Spleen (tissue), 11 donors: Measurements from ENCODE around the gene EFNB2. TPM values are rescaled to one million over a fixed set of nuclear protein-coding genes. Genes with fewer than 3 reads are reported as not detected.

Experiments used
- DNase-seq: peaks from one replicate; pipeline ENCODE4 v3.0.0-alpha.2; 2020
- H3K27ac ChIP-seq, 8 donors: fragments of 200-600 bp; sonication (generic) in 7 of 8; 1 replicate in 4 of 8; 2 replicates in 4 of 8; pipeline versions ENCODE4 v1.5.0 to v1.8.0; 2016 to 2021; ENCODE audit warnings: inconsistent platforms in 4 of 8, mild to moderate bottlenecking in 4 of 8, moderate library complexity in 1 of 8
- H3K27me3 ChIP-seq, 7 donors: fragments of 200-600 bp; sonication (generic) in 6 of 7; replicated peaks in 1 of 7; 1 replicate in 4 of 7; 2 replicates in 3 of 7; pipeline versions ENCODE4 v1.5.0 to v1.8.0; 2016 to 2021; ENCODE audit warnings: inconsistent platforms in 3 of 7, mild to moderate bottlenecking in 1 of 7
- H3K36me3 ChIP-seq, 6 donors: fragments of 200-600 bp; sonication (generic) in 5 of 6; 1 replicate in 4 of 6; 2 replicates in 2 of 6; pipeline versions ENCODE4 v1.5.0 to v1.8.0; 2016 to 2021; ENCODE audit warnings: inconsistent platforms in 2 of 6
- H3K4me1 ChIP-seq, 6 donors: fragments of 200-600 bp; sonication (generic) in 5 of 6; 1 replicate in 3 of 6; 2 replicates in 3 of 6; pipeline versions ENCODE4 v1.5.0 to v1.8.0; 2016 to 2021; ENCODE audit warnings: inconsistent platforms in 3 of 6
- H3K4me3 ChIP-seq, 8 donors: fragments of 200-600 bp; sonication (generic) in 7 of 8; 1 replicate in 4 of 8; 2 replicates in 4 of 8; pipeline versions ENCODE4 v1.5.0 to v1.8.0; 2016 to 2021; ENCODE audit warnings: inconsistent platforms in 4 of 8, mild to moderate bottlenecking in 4 of 8, moderate library complexity in 2 of 8
- H3K9me3 ChIP-seq, 8 donors: fragments of 200-600 bp; sonication (generic) in 7 of 8; 1 replicate in 4 of 8; 2 replicates in 4 of 8; pipeline versions ENCODE4 v1.5.0 to v1.8.0; 2016 to 2021; ENCODE audit warnings: inconsistent platforms in 4 of 8
- POLR2A ChIP-seq, 3 donors: fragments of 450-650 bp; IDR thresholded peaks; one replicate each; pipeline ENCODE4 v1.5.1; 2017; ENCODE audit warnings: antibody characterized with exemption in 3 of 3, mild to moderate bottlenecking in 1 of 3
- POLR2AphosphoS5 ChIP-seq, 3 donors: sonication (generic); formaldehyde crosslinking; IDR thresholded peaks; one replicate each; pipeline ENCODE4 v1.5.1; 2017; ENCODE audit warnings: antibody characterized with exemption in 3 of 3
- WGBS, 5 donors: extraction: QIAGEN DNeasy Blood & Tissue Kit in 3 of 5; methylation state at CpG; one replicate each; pipeline versions ENCODE4 v1.1.5 to v1.1.7; 2013 to 2018; 5-methylcytosine and 5-hydroxymethylcytosine counted together
- intact Hi-C: fragments of 100-400 bp; cut with DNase I; formaldehyde crosslinking; loops from one replicate; pipeline ENCODE4 v1.15.0; 2023; ENCODE audit warnings: low total_unique reads
- polyA plus RNA-seq, 3 donors: library from polyadenylated mRNA; stranded (reverse); fragments of 200-250 nt; gene quantifications; one replicate each; pipeline ENCODE4 v1.2.1, GENCODE V29; 2013
- total RNA-seq, 7 donors: library from RNA; depleted of rRNA in 3 of 7; stranded (reverse); fragments of >200 nt in 3 of 7; fragmentation: NEBNext Ultra II Directional in 4 of 7; extraction: Animal tissue kit (Norgen Biotek cat#: 25700) in 4 of 7; gene quantifications; one replicate each; pipeline versions ENCODE4 v1.1.0 to v1.2.1, GENCODE V29; 2016 to 2021
- TF ChIP-seq, protein P1 (sequence below), 11 experiments: fragments of 200-600 bp in 7 of 11; fragments of 450-650 bp in 4 of 11; sonication (generic) in 4 of 11; IDR thresholded peaks in 8 of 11; conservative IDR thresholded peaks in 3 of 11; 1 replicate in 7 of 11; 2 replicates in 4 of 11; pipeline versions ENCODE4 v1.4.0 to v1.8.0; 2016 to 2021; ENCODE audit warnings: antibody characterized with exemption in 11 of 11, inconsistent platforms in 4 of 11, mild to moderate bottlenecking in 1 of 11
- donor health status: healthy with polysubstance abuse.
- donor health status: DM: no; HTN: no; CAD: no; lungs with moderate emphysema.
- donor health status: DM: no; HTN: no; CAD: no.
- donor health status: Bipolar disorder and iron deficiency.
- donor health status: healthy.
- donor health status: DM: no; HTN: no; CAD: no.
- donor health status: DM: yes; HTN: yes; CAD: no.

EFNB2 gene
- total and polyA plus RNA-seq, 10 donors = 2.9 to 22.9 (median 16.0) TPM

DNA sequence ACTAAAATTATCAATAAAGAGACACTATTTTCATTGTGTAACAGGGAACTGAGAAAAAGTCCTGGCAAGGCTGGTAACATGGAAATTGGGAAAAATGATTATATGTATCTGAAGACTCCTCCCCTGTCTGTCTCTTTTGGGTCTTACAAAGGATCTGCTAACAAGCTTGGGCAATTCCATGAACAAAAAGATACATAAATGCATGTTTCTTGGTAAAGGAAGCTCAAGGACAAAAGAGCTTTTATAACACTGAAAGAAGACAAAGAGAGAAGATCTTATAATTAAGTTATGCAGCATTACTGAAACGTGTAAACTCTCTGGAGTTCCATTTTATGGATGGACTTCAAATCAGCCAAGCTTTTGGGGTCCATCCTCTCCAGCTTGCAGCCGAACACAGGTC is 29.2 kb downstream of the EFNB2 start:
- WGBS, 5 donors = 69 to 85% (median 82%) methylated on average over 2 of the region's 2 CpGs
- Histone ChIP-seq H3K27ac (no peak overlapping the region), H3K9me3 (no peaks in the 10 kb centered on the region), H3K4me3 (no peak overlapping the region), H3K27me3 (peaks cover 0 to 3% (median 0%) of the 10 kb centered on the region in 7 donors), H3K4me1 (peaks cover 0 to 7% (median 0%) of the 10 kb centered on the region in 6 donors), H3K36me3 (no peaks in the 10 kb centered on the region)
- DNase-seq = no peak
- intact Hi-C loops = no loop called here
- TF ChIP-seq, protein P1, sequence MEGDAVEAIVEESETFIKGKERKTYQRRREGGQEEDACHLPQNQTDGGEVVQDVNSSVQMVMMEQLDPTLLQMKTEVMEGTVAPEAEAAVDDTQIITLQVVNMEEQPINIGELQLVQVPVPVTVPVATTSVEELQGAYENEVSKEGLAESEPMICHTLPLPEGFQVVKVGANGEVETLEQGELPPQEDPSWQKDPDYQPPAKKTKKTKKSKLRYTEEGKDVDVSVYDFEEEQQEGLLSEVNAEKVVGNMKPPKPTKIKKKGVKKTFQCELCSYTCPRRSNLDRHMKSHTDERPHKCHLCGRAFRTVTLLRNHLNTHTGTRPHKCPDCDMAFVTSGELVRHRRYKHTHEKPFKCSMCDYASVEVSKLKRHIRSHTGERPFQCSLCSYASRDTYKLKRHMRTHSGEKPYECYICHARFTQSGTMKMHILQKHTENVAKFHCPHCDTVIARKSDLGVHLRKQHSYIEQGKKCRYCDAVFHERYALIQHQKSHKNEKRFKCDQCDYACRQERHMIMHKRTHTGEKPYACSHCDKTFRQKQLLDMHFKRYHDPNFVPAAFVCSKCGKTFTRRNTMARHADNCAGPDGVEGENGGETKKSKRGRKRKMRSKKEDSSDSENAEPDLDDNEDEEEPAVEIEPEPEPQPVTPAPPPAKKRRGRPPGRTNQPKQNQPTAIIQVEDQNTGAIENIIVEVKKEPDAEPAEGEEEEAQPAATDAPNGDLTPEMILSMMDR (IDR thresholded peaks at IDR 0.05 in 8 of 11, conservative IDR thresholded peaks at IDR 0.05 in 3 of 11) = no peak
- no peak for TF ChIP-seq POLR2AphosphoS5 (IDR thresholded peaks at IDR 0.05)
- no peak for TF ChIP-seq POLR2A (IDR thresholded peaks at IDR 0.05)

DNA sequence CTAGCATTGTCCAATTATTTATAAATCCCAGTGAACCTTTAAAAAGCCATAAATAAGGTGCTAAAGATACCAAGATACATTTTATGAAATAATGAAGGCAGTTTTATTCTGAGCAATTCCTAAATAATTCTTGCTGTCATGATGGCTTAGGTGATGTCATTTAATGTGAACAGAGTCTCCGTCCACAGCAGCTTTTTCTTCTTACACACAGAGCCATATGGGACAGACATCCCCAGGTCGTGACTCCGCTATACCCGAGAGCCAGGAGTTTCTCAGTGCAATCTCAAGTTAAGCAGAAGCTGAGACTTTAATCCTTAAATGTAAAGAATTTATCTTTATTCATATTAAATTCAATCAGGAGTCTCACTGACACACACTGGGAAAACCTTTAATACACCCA is 29.7 kb downstream of the EFNB2 start:
- WGBS, 5 donors = 79 to 90% (median 82%) methylated on average over 4 of the region's 4 CpGs
- no peak overlapping the region for H3K4me3 ChIP-seq
- no peaks in the 10 kb centered on the region for H3K9me3 ChIP-seq
- H3K27me3 ChIP-seq = peaks cover 0 to 3% (median 0%) of the 10 kb centered on the region in 7 donors
- intact Hi-C loops = no loop called here
- H3K4me1 ChIP-seq = peaks cover 0 to 7% (median 0%) of the 10 kb centered on the region in 6 donors
- DNase-seq = no peak
- TF ChIP-seq, protein P1 (IDR thresholded peaks at IDR 0.05 in 8 of 11, conservative IDR thresholded peaks at IDR 0.05 in 3 of 11) = no peak
- TF ChIP-seq POLR2A (IDR thresholded peaks at IDR 0.05) (no peak), POLR2AphosphoS5 (IDR thresholded peaks at IDR 0.05) (no peak)
- no peak overlapping the region for H3K27ac ChIP-seq
- no peaks in the 10 kb centered on the region for H3K36me3 ChIP-seq

DNA sequence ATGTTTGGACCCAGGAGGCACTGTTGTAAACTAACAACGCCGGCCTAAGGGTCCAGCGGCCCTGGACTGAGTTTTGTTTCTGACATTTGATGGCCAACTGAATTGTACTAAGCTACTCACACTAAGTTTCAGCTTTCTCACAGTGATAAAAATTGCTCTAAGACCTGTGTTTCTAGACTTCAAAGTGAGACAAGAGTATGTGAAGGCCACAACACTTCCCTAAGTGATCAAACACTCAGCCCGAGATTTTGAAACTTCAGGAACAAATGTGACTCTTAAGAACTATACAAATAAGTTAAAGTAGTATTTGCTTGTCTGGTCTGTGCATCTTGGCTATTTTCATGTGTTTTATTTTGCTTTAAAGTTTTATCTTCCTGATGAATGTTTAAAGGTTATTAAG is 30.2 kb downstream of the EFNB2 start:
- intact Hi-C loops = no loop called here
- H3K9me3 ChIP-seq = no peaks in the 10 kb centered on the region
- TF ChIP-seq, protein P1 (IDR thresholded peaks at IDR 0.05 in 8 of 11, conservative IDR thresholded peaks at IDR 0.05 in 3 of 11) = no peak
- TF ChIP-seq POLR2AphosphoS5 (IDR thresholded peaks at IDR 0.05) = no peak
- WGBS, 5 donors = 85 to 96% (median 89%) methylated on average over 4 of the region's 4 CpGs
- H3K4me3 ChIP-seq = no peak overlapping the region
- H3K27ac ChIP-seq = no peak overlapping the region
- H3K4me1 ChIP-seq = peaks cover 0 to 7% (median 0%) of the 10 kb centered on the region in 6 donors
- peaks cover 0 to 3% (median 0%) of the 10 kb centered on the region in 7 donors for H3K27me3 ChIP-seq
- no peaks in the 10 kb centered on the region for H3K36me3 ChIP-seq
- no peak for DNase-seq

DNA sequence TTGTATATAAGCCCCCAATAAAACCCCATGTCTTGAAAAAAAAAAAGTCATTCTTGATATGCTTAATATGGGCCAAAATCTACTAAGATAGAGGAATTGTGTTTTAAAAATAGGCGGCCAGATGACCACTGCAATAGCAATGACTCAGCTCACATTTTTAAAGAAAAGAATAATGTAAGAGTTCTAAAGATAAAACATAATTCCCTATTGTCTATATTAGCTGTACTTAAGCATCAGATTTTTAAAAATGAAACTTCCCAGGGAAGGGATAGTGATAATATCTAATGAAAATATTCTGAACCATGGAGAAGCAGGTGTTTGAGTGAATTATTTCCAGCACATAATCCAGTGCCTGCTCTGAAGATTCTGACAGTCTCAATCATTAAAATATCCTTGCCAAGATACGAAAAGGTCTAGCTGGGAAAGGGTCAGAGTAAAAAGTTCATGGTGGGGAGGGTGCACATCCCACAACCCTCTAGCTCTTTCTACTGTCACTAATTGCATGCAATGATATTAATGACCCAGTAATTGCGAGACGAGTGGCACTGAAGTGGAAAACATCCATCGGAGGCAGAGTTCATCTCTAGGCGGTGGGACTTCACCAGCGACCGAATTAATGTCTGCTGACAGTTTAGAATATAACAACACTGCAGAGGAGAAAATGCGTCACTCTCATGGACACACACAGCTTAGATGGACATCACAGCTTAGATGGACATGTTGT is 31.6 kb downstream of the EFNB2 start:
- H3K4me3 ChIP-seq = no peak overlapping the region
- DNase-seq = no peak
- H3K9me3 ChIP-seq = no peaks in the 10 kb centered on the region
- TF ChIP-seq POLR2A (IDR thresholded peaks at IDR 0.05) (no peak), POLR2AphosphoS5 (IDR thresholded peaks at IDR 0.05) (no peak)
- TF ChIP-seq, protein P1 (IDR thresholded peaks at IDR 0.05 in 8 of 11, conservative IDR thresholded peaks at IDR 0.05 in 3 of 11) = no peak
- H3K27me3 ChIP-seq = peaks cover 0 to 4% (median 0%) of the 10 kb centered on the region in 7 donors
- no peak overlapping the region for H3K27ac ChIP-seq
- intact Hi-C loops = no loop called here
- no peaks in the 10 kb centered on the region for H3K36me3 ChIP-seq
- WGBS, 5 donors = 83 to 88% (median 85%) methylated on average over 9 of the region's 9 CpGs
- H3K4me1 ChIP-seq = peaks cover 0 to 21% (median 3%) of the 10 kb centered on the region in 6 donors
